ENCODE measurements around the gene SYNPO. TPM values are rescaled to one million over a fixed set of nuclear protein-coding genes. Genes with fewer than 3 reads are reported as not detected.

The SYNPO gene
- total RNA-seq, 1 donor from 2014 or later: 16.1 TPM

DNA sequence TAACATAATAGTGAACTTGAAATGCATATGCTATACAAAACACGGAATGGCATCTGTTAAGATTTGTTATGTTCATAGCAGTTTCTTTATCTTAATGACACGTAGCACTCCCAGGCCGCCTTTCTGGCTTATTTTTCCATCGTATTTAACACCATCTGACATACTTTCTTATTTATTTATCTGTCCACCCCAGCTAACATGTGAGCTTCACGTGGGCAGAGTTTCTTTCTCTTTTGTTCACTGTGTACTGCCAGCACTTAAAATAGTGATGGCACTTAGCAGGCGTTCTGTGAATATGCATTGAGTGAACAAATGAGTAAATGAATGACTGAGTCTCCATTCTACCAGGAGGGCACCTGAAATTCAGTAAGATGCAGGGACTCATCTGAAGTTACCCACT lies 29.4 kb upstream of the SYNPO start:
- TF ChIP-seq, protein P1, sequence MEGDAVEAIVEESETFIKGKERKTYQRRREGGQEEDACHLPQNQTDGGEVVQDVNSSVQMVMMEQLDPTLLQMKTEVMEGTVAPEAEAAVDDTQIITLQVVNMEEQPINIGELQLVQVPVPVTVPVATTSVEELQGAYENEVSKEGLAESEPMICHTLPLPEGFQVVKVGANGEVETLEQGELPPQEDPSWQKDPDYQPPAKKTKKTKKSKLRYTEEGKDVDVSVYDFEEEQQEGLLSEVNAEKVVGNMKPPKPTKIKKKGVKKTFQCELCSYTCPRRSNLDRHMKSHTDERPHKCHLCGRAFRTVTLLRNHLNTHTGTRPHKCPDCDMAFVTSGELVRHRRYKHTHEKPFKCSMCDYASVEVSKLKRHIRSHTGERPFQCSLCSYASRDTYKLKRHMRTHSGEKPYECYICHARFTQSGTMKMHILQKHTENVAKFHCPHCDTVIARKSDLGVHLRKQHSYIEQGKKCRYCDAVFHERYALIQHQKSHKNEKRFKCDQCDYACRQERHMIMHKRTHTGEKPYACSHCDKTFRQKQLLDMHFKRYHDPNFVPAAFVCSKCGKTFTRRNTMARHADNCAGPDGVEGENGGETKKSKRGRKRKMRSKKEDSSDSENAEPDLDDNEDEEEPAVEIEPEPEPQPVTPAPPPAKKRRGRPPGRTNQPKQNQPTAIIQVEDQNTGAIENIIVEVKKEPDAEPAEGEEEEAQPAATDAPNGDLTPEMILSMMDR (IDR thresholded peaks at IDR 0.05; ENCODE audit: partially characterized antibody, unreplicated experiment): no peak
- H3K27me3 Mint-ChIP-seq (ENCODE audit: unreplicated experiment): peaks cover 8% of the 10 kb centered on the region
- no peak overlapping the region for H3K27ac Mint-ChIP-seq (ENCODE audit: unreplicated experiment)
- peaks cover 2% of the 10 kb centered on the region for H3K9me3 Mint-ChIP-seq (ENCODE audit: unreplicated experiment)
- H3K36me3 Mint-ChIP-seq (ENCODE audit: unreplicated experiment): no peaks in the 10 kb centered on the region
- peaks cover 25% of the 10 kb centered on the region for H3K4me1 Mint-ChIP-seq (ENCODE audit: low read depth, unreplicated experiment)
- H3K4me3 Mint-ChIP-seq (ENCODE audit: unreplicated experiment): no peak overlapping the region
- no peak for DNase-seq

DNA sequence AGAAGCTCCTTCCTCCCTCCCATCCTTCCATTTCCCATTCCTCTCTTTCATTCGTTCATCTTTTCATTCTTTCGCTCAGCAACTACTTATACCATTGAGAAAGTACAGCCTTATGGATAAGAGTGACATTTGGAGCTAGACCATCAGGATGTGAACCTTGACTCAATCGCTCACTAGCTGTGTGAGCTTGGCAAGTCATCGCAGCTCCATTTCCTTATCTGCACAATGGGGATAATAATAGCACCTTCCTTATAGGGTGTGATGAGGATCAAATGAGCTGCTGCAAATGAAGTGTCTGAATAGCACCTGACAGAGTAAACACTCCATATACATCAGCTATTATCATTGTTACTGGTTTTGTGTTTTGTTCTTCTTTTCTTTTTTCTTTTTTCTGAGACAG lies 28.1 kb upstream of the SYNPO start:
- H3K27me3 Mint-ChIP-seq (ENCODE audit: unreplicated experiment): peaks cover 14% of the 10 kb centered on the region
- H3K4me3 Mint-ChIP-seq (ENCODE audit: unreplicated experiment): no peak overlapping the region
- H3K27ac Mint-ChIP-seq (ENCODE audit: unreplicated experiment): no peak overlapping the region
- TF ChIP-seq, protein P1 (IDR thresholded peaks at IDR 0.05; ENCODE audit: partially characterized antibody, unreplicated experiment): no peak
- no peaks in the 10 kb centered on the region for H3K36me3 Mint-ChIP-seq (ENCODE audit: unreplicated experiment)
- peaks cover 34% of the 10 kb centered on the region for H3K4me1 Mint-ChIP-seq (ENCODE audit: low read depth, unreplicated experiment)
- DNase-seq: no peak
- H3K9me3 Mint-ChIP-seq (ENCODE audit: unreplicated experiment): peaks cover 4% of the 10 kb centered on the region

DNA sequence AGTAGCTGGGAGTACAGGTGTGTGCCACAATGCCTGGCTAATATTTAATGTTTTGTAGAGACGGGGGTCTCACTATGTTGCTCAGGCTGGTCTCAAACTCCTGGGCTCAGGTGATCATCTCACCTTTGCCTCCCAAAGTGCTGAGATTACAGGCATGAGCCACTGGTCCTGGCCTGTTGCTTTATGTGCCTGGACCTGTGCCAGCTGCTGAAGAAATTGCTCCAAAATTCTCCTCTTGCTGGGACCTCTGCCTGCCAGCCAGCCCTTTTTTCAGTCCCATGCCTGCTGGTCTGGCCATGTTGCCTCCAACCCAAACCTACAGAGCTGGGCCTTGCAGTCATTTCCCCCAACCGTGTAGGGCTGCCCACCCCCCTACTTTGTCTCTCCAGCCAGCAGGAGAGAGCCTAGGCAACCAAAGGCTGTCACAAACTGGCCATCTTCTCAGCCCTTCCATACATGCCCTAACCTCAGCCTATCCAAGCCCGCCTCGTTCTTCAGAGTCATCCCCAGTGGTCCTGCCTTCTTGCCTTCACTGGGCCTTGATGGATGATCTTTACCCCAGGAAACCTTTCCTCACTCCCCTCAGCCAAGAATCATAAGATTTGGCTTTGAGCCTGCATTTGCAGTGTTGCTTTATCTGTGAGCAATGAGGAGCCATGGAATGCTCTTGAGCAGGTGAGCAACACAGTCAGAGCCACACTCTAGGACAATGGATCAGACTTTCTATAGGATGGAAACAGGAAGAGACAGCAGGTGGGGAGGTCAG lies 27.4 kb upstream of the SYNPO start:
- H3K27me3 Mint-ChIP-seq (ENCODE audit: unreplicated experiment): peaks cover 14% of the 10 kb centered on the region
- no peak overlapping the region for H3K4me3 Mint-ChIP-seq (ENCODE audit: unreplicated experiment)
- H3K36me3 Mint-ChIP-seq (ENCODE audit: unreplicated experiment): no peaks in the 10 kb centered on the region
- peaks cover 32% of the 10 kb centered on the region for H3K4me1 Mint-ChIP-seq (ENCODE audit: low read depth, unreplicated experiment)
- H3K9me3 Mint-ChIP-seq (ENCODE audit: unreplicated experiment): peaks cover 6% of the 10 kb centered on the region
- DNase-seq: no peak
- TF ChIP-seq, protein P1 (IDR thresholded peaks at IDR 0.05; ENCODE audit: partially characterized antibody, unreplicated experiment): no peak
- no peak overlapping the region for H3K27ac Mint-ChIP-seq (ENCODE audit: unreplicated experiment)

DNA sequence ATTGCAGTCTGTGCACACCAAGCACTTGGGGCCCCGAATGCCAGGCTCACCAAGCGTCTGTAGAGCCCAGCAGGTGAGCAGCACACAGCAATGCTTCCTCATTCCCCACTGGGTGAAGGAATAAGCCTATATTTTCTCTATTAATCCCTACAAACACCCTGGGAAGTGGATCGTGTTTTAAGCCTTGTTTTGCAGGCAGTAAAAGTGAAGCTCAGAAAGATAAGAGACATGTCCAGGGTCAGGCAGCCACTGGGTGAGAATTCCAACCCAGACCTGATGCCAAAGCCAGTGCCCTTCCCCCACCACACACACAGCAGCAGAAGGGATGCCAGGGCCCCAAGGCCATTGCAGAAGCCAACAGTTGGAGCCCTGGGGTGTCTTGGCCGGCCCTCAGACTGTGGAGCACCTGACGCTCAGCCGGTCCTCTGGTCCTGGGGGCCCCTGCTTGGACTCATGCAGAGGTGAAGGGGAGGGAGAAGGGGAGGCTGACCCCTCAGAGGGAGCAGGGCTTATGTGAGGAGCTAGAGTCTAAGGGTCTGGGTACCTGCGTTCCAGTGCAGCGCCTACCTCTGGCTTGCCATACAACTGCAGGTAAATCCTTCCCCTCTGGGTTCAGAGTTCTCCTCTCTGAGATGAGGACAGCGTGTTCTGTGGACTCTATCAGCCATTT lies 26.3 kb upstream of the SYNPO start:
- no peak for DNase-seq
- Mint-ChIP-seq H3K4me3 (ENCODE audit: unreplicated experiment) (no peak overlapping the region), H3K27me3 (ENCODE audit: unreplicated experiment) (peaks cover 14% of the 10 kb centered on the region), H3K9me3 (ENCODE audit: unreplicated experiment) (peaks cover 6% of the 10 kb centered on the region), H3K27ac (ENCODE audit: unreplicated experiment) (peak overlapping the region; percentile 28), H3K4me1 (ENCODE audit: low read depth, unreplicated experiment) (peaks cover 35% of the 10 kb centered on the region), H3K36me3 (ENCODE audit: unreplicated experiment) (no peaks in the 10 kb centered on the region)
- TF ChIP-seq, protein P1 (IDR thresholded peaks at IDR 0.05; ENCODE audit: partially characterized antibody, unreplicated experiment): peak; percentile 3

DNA sequence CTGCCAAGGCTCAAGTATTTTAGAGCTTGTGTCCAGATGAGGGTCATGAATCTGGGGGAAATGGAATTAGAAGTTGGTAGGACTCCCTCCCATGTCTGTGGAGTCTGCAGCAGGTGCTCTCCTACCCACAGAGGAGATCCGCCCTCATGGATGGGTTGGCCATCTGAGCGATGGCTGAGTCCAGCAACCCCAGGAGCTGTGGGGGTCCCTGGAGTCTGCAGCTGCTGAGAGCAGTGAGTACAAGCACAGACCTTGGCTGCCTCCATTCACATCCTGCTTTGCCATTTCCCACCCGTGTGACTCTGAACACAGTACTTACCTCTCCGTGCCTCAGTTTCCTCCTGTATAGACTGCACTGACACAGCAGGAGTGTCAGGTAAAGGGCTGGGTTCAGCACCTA lies 25.8 kb upstream of the SYNPO start:
- Mint-ChIP-seq H3K9me3 (ENCODE audit: unreplicated experiment) (peaks cover 6% of the 10 kb centered on the region), H3K27me3 (ENCODE audit: unreplicated experiment) (peaks cover 14% of the 10 kb centered on the region), H3K36me3 (ENCODE audit: unreplicated experiment) (no peaks in the 10 kb centered on the region), H3K4me1 (ENCODE audit: low read depth, unreplicated experiment) (peaks cover 39% of the 10 kb centered on the region), H3K4me3 (ENCODE audit: unreplicated experiment) (no peak overlapping the region), H3K27ac (ENCODE audit: unreplicated experiment) (peak overlapping the region; percentile 87)
- no peak for DNase-seq
- TF ChIP-seq, protein P1 (IDR thresholded peaks at IDR 0.05; ENCODE audit: partially characterized antibody, unreplicated experiment): no peak
